ENCODE measurements around the gene LIN7B.

Gene LIN7B

DNA sequence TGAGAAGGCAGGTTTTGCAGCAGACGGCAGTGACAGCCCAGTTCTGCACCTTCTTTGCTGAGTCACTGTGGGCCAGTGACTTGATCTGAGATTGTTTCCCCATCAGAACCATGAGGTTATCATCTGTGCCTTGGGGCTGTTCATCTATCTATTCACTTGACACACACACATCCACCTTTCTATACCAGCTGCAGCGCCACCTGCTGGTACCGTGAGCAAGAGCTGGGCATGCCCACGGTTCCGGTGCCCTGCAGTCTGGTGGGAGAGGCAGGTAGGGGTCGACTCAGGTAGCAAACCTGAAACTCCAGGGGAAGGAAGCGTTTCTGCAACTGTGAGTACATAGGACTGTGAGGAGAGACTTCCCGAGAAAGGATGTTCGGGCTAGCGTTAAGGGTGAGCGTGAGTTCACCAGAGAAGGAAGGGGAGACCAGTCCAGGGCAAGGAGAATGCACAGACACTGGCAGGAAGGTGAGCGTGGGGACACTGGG is 7.5 kb upstream of the LIN7B start:
- Histone ChIP-seq H3K4me3 (ENCODE audit: low read depth, low read length) (no peak overlapping the region), H3K36me3 (ENCODE audit: control insufficient read depth, insufficient read depth, low read length) (no peaks in the 10 kb centered on the region), H3K27ac (no peak overlapping the region), H3K9me3 (ENCODE audit: control insufficient read depth, low read length) (no peaks in the 10 kb centered on the region), H3K79me2 (peaks cover 2% of the 10 kb centered on the region), H3K4me2 (ENCODE audit: low read length) (no peak overlapping the region), H3K27me3 (ENCODE audit: control insufficient read depth, insufficient read depth, low read length) (no peaks in the 10 kb centered on the region), H3K4me1 (no peaks in the 10 kb centered on the region), H2AFZ (no peak overlapping the region), H3K9ac (no peak overlapping the region)
- TF ChIP-seq, protein P1, sequence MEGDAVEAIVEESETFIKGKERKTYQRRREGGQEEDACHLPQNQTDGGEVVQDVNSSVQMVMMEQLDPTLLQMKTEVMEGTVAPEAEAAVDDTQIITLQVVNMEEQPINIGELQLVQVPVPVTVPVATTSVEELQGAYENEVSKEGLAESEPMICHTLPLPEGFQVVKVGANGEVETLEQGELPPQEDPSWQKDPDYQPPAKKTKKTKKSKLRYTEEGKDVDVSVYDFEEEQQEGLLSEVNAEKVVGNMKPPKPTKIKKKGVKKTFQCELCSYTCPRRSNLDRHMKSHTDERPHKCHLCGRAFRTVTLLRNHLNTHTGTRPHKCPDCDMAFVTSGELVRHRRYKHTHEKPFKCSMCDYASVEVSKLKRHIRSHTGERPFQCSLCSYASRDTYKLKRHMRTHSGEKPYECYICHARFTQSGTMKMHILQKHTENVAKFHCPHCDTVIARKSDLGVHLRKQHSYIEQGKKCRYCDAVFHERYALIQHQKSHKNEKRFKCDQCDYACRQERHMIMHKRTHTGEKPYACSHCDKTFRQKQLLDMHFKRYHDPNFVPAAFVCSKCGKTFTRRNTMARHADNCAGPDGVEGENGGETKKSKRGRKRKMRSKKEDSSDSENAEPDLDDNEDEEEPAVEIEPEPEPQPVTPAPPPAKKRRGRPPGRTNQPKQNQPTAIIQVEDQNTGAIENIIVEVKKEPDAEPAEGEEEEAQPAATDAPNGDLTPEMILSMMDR (IDR thresholded peaks at IDR 0.05), result peak; percentile 85

DNA sequence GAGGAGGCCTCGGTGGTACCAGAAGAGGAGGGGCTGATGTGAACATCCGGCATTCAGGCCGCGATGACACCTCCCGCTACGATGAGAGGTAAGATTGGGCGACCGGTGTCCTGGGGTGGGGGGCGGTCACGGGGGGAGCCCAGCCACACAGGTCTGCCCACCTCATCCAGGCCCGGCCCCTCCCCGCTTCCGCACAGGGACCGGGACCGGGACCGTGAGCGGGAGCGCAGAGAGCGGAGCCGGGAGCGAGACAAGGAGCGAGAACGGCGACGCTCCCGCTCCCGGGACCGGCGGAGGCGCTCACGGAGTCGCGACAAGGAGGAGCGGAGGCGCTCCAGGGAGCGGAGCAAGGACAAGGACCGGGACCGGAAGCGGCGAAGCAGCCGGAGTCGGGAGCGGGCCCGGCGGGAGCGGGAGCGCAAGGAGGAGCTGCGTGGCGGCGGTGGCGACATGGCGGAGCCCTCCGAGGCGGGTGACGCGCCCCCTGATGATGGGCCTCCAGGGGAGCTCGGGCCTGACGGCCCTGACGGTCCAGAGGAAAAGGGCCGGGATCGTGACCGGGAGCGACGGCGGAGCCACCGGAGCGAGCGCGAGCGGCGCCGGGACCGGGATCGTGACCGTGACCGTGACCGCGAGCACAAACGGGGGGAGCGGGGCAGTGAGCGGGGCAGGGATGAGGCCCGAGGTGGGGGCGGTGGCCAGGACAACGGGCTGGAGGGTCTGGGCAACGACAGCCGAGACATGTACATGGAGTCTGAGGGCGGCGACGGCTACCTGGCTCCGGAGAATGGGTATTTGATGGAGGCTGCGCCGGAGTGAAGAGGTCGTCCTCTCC is 6.3 kb upstream of the LIN7B start:
- Histone ChIP-seq H3K4me1 (no peaks in the 10 kb centered on the region), H3K4me2 (ENCODE audit: low read length) (no peak overlapping the region), H3K36me3 (ENCODE audit: control insufficient read depth, insufficient read depth, low read length) (no peaks in the 10 kb centered on the region), H3K9me3 (ENCODE audit: control insufficient read depth, low read length) (no peaks in the 10 kb centered on the region), H3K9ac (no peak overlapping the region), H3K27ac (no peak overlapping the region), H2AFZ (no peak overlapping the region), H3K27me3 (ENCODE audit: control insufficient read depth, insufficient read depth, low read length) (no peaks in the 10 kb centered on the region), H3K4me3 (ENCODE audit: low read depth, low read length) (no peak overlapping the region), H3K79me2 (no peaks in the 10 kb centered on the region)
- TF ChIP-seq, protein P1 (IDR thresholded peaks at IDR 0.05), result no peak

DNA sequence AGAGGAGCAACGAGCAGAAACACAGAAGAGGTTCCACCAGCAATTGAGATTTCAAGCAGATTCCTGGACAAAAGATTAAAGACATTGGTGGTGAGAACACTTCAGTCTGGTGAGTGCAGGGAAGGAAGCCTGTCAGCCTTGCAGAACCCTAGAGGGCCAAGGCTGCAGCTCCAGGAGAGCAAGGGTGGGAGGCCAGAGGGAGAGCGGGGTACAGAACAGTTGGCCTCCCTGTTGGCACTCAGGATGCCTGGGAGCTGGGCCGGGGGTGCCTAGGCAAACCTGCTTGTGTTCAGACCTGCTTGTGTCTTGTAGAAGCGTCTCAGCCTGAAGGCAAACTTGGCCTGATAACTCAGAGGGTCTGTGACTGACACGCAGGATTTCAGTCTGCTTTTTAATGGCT is 5.1 kb upstream of the LIN7B start:
- Histone ChIP-seq H3K4me3 (ENCODE audit: low read depth, low read length) (no peak overlapping the region), H3K27ac (no peak overlapping the region), H2AFZ (no peak overlapping the region), H3K9me3 (ENCODE audit: control insufficient read depth, low read length) (no peaks in the 10 kb centered on the region), H3K27me3 (ENCODE audit: control insufficient read depth, insufficient read depth, low read length) (no peaks in the 10 kb centered on the region), H3K36me3 (ENCODE audit: control insufficient read depth, insufficient read depth, low read length) (no peaks in the 10 kb centered on the region), H3K9ac (no peak overlapping the region), H3K79me2 (no peaks in the 10 kb centered on the region), H3K4me1 (peaks cover 4% of the 10 kb centered on the region), H3K4me2 (ENCODE audit: low read length) (no peak overlapping the region)
- TF ChIP-seq, protein P1 (IDR thresholded peaks at IDR 0.05), result no peak

DNA sequence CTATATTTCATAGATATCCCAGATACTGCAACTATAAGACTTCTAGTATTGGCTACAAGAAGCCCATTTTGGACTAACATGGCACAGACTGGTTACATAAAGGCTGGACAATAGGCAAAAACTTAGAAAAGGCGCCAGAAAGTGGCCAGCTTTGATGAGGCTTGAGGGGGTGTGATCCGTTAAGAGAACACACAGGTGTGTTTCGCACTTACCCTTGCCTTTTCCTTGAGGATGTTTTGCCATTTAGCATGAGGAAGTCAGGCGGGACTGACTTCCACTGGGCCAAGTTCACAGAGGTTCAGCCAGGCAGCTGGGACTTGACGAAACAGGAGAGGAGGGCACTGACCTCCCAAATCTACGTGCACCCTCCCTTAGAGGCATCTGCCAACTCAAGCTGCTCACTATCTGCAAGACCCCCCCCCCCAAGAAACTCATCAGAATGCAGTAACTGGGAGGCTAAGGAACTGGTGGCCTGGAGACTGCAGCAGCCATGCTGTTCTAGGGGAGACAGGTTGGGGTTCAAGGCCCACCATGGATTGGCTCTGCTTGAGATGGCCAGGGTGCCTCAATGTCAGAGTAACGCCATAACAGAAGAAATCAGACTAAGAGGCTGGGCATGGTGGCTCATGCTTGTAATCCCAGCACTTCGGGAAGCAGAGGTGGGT is 4.5 kb upstream of the LIN7B start:
- no peak overlapping the region for H3K4me3 ChIP-seq (ENCODE audit: low read depth, low read length)
- H3K27me3 ChIP-seq (ENCODE audit: control insufficient read depth, insufficient read depth, low read length), result no peaks in the 10 kb centered on the region
- no peaks in the 10 kb centered on the region for H3K9me3 ChIP-seq (ENCODE audit: control insufficient read depth, low read length)
- no peak overlapping the region for H2AFZ ChIP-seq
- H3K79me2 ChIP-seq, result no peaks in the 10 kb centered on the region
- H3K4me2 ChIP-seq (ENCODE audit: low read length), result no peak overlapping the region
- H3K36me3 ChIP-seq (ENCODE audit: control insufficient read depth, insufficient read depth, low read length), result no peaks in the 10 kb centered on the region
- TF ChIP-seq, protein P1 (IDR thresholded peaks at IDR 0.05), result no peak
- H3K4me1 ChIP-seq, result peaks cover 4% of the 10 kb centered on the region
- H3K9ac ChIP-seq, result no peak overlapping the region
- H3K27ac ChIP-seq, result no peak overlapping the region

Measured in parathyroid adenoma (tissue), 2 donors.